Right lobe of liver (tissue), 4 donors: Measurements from ENCODE around the gene DGAT2L6.

Experiments
- CTCF ChIP-seq, 4 donors: fragments of 200-600 bp in 3 of 4; fragments of 450-650 bp in 1 of 4; IDR thresholded peaks; one replicate each; pipeline versions ENCODE4 v1.5.1 to v1.8.0; 2016 to 2022; ENCODE audit warnings: antibody characterized with exemption in 4 of 4, mild to moderate bottlenecking in 2 of 4
- POLR2A ChIP-seq: fragments of 450-650 bp; IDR thresholded peaks from one replicate; pipeline ENCODE4 v1.6.1; 2017; ENCODE audit warnings: antibody characterized with exemption, mild to moderate bottlenecking
- donor health status: DM: no; HTN: no; CAD: no.
- donor health status: DM: no; HTN: no; CAD: no.
- donor health status: DM: no; HTN: yes; CAD: no.

- TF ChIP-seq CTCF (IDR thresholded peaks at IDR 0.05): no peak
- no peak for TF ChIP-seq POLR2A
These were observed 76.7 kb downstream of the DGAT2L6 start for GRCh38 chrX:70254063-70254400.
